ENCODE results near the gene GRB7. TPM values are rescaled to one million over a fixed set of nuclear protein-coding genes. Genes with fewer than 3 reads are reported as not detected.
"Not testable (repeated sequence)": the region's sequence is repeated elsewhere in the genome, so short reads cannot be mapped to it uniquely, and the experiment has no call there.

Gene GRB7
- total and polyA plus RNA-seq, 2 donors (not counting 3 experiments of a cell fraction or from before 2014, with no cell fraction given) = 0.04 TPM; not detected in 1

GRCh38 chr17:39746145-39746461 lies 8.4 kb downstream of the GRB7 start:
- Histone ChIP-seq H3K27ac (ENCODE audit: insufficient read depth, low read depth, low read length) (no peak overlapping the region), H3K9me1 (replicated peaks; ENCODE audit: control insufficient read depth, extremely low read depth, insufficient read depth, low read length) (no peaks in the 10 kb centered on the region), H2AFZ (ENCODE audit: low read depth, low read length) (no peak overlapping the region), H3K4me1 (ENCODE audit: control insufficient read depth, extremely low read depth, insufficient read depth, low read length) (peaks cover 7% of the 10 kb centered on the region), H3K27me3 (ENCODE audit: control insufficient read depth in 2 of 2, insufficient read depth in 2 of 2, low read length in 2 of 2) (peaks cover 0 to 10% of the 10 kb centered on the region in 2 experiments), H3K4me3 (replicated peaks in 1 of 3; ENCODE audit: insufficient read depth in 1 of 3, low read depth in 1 of 3, low read length in 3 of 3) (no peak overlapping the region), H3K36me3 (ENCODE audit: control insufficient read depth in 2 of 2, extremely low read depth in 1 of 2, insufficient read depth in 2 of 2, low read length in 2 of 2) (no peaks in the 10 kb centered on the region), H4K20me1 (replicated peaks; ENCODE audit: control insufficient read depth, extremely low read depth, insufficient read depth, low read length) (no peaks in the 10 kb centered on the region), H3K9ac (replicated peaks; ENCODE audit: extremely low read depth, insufficient read depth, low read length) (no peak overlapping the region), H3K9me3 (replicated peaks; ENCODE audit: control insufficient read depth, insufficient read depth, low read length) (no peaks in the 10 kb centered on the region), H3K4me2 (ENCODE audit: insufficient read depth, low read length) (no peak overlapping the region), H3K79me2 (ENCODE audit: control insufficient read depth, insufficient read depth, low read length) (no peaks in the 10 kb centered on the region)
- no TSS peak for BruUV-seq (replicated peaks)
- DNase-seq (ENCODE audit: low read depth, low spot score) (no peak), FAIRE-seq (no peak)
- intact Hi-C loops (cut with micrococcal nuclease) = no loop called here
- TF ChIP-seq GATA2 (IDR thresholded peaks at IDR 0.05; ENCODE audit: insufficient read depth, insufficient read length, low read depth, low read length) (no peak), POLR2A (IDR thresholded peaks at IDR 0.05; ENCODE audit: low read depth, low read length) (no peak), FOS (IDR thresholded peaks at IDR 0.05; ENCODE audit: borderline replicate concordance, insufficient read depth, low read length) (no peak)
- ChIA-PET CTCF (interaction anchor here (1.5 kb wide), 1 partner anchor 124 kb away, joined by 3 read pairs; no protein-coding TSS in a partner anchor), POLR2A (no interaction called here)
- dilution Hi-C loops (cut with MboI; ENCODE audit: extremely low pct_ligation_motif_present, low sequenced_read_pairs) = loop anchor here (10.0 kb wide), 1 partner anchor 111 kb away; the partner anchor contains the start of gene STARD3

- intact Hi-C loops (cut with micrococcal nuclease) = no loop called here
- no TSS peak for BruUV-seq (replicated peaks)
- Histone ChIP-seq H3K27ac (ENCODE audit: insufficient read depth, low read depth, low read length) (no peak overlapping the region), H4K20me1 (replicated peaks; ENCODE audit: control insufficient read depth, extremely low read depth, insufficient read depth, low read length) (no peaks in the 10 kb centered on the region), H3K36me3 (ENCODE audit: control insufficient read depth in 2 of 2, extremely low read depth in 1 of 2, insufficient read depth in 2 of 2, low read length in 2 of 2) (no peaks in the 10 kb centered on the region), H3K4me1 (ENCODE audit: control insufficient read depth, extremely low read depth, insufficient read depth, low read length) (peaks cover 4% of the 10 kb centered on the region), H3K9me3 (replicated peaks; ENCODE audit: control insufficient read depth, insufficient read depth, low read length) (no peaks in the 10 kb centered on the region), H3K9ac (replicated peaks; ENCODE audit: extremely low read depth, insufficient read depth, low read length) (no peak overlapping the region), H3K4me3 (replicated peaks in 1 of 3; ENCODE audit: insufficient read depth in 1 of 3, low read depth in 1 of 3, low read length in 3 of 3) (no peak overlapping the region), H3K27me3 (ENCODE audit: control insufficient read depth in 2 of 2, insufficient read depth in 2 of 2, low read length in 2 of 2) (peaks cover 0 to 6% of the 10 kb centered on the region in 2 experiments), H3K4me2 (ENCODE audit: insufficient read depth, low read length) (no peak overlapping the region), H2AFZ (ENCODE audit: low read depth, low read length) (no peak overlapping the region), H3K9me1 (replicated peaks; ENCODE audit: control insufficient read depth, extremely low read depth, insufficient read depth, low read length) (no peaks in the 10 kb centered on the region), H3K79me2 (ENCODE audit: control insufficient read depth, insufficient read depth, low read length) (no peaks in the 10 kb centered on the region)
- FAIRE-seq = no peak
- DNase-seq (ENCODE audit: low read depth, low spot score) = no peak
- CTCF ChIA-PET = interaction anchor here (1.1 to 1.7 kb wide), 4 partner anchors 15 to 126 kb away, joined by 3 to 4 read pairs (median 3); partner anchors contain the start of gene MIEN1
- TF ChIP-seq GATA2 (IDR thresholded peaks at IDR 0.05; ENCODE audit: insufficient read depth, insufficient read length, low read depth, low read length) (no peak), POLR2A (IDR thresholded peaks at IDR 0.05; ENCODE audit: low read depth, low read length) (no peak), MYC (IDR thresholded peaks at IDR 0.05; ENCODE audit: low read depth, low read length) (no peak)
- dilution Hi-C loops (cut with MboI; ENCODE audit: extremely low pct_ligation_motif_present, low sequenced_read_pairs) = loop anchor here (10.0 kb wide), 1 partner anchor 113 kb away; the partner anchor contains the start of gene STARD3
- POLR2A ChIA-PET = no interaction called here
Observed at GRCh38 chr17:39747745-39748144, 10.0 kb downstream of the GRB7 start.

- H3K36me3 ChIP-seq (ENCODE audit: control insufficient read depth in 2 of 2, extremely low read depth in 1 of 2, insufficient read depth in 2 of 2, low read length in 2 of 2); FAIRE-seq; H3K4me1 ChIP-seq (ENCODE audit: control insufficient read depth, extremely low read depth, insufficient read depth, low read length); H3K9me3 ChIP-seq (replicated peaks; ENCODE audit: control insufficient read depth, insufficient read depth, low read length); H3K27ac ChIP-seq (ENCODE audit: insufficient read depth, low read depth, low read length); H4K20me1 ChIP-seq (replicated peaks; ENCODE audit: control insufficient read depth, extremely low read depth, insufficient read depth, low read length); POLR2A ChIA-PET; DNase-seq (ENCODE audit: low read depth, low spot score); H3K9me1 ChIP-seq (replicated peaks; ENCODE audit: control insufficient read depth, extremely low read depth, insufficient read depth, low read length); H2AFZ ChIP-seq (ENCODE audit: low read depth, low read length); intact Hi-C loops (cut with micrococcal nuclease); H3K9ac ChIP-seq (replicated peaks; ENCODE audit: extremely low read depth, insufficient read depth, low read length); H3K4me3 ChIP-seq (replicated peaks in 1 of 3; ENCODE audit: insufficient read depth in 1 of 3, low read depth in 1 of 3, low read length in 3 of 3); BruUV-seq (replicated peaks); H3K4me2 ChIP-seq (ENCODE audit: insufficient read depth, low read length); H3K79me2 ChIP-seq (ENCODE audit: control insufficient read depth, insufficient read depth, low read length); H3K27me3 ChIP-seq (ENCODE audit: control insufficient read depth in 2 of 2, insufficient read depth in 2 of 2, low read length in 2 of 2): not testable (repeated sequence)
- CTCF ChIA-PET = interaction anchor here (1.0 to 1.8 kb wide), 4 partner anchors 16 to 127 kb away, joined by 3 to 4 read pairs (median 4); partner anchors contain the start of gene MIEN1
- dilution Hi-C loops (cut with MboI; ENCODE audit: extremely low pct_ligation_motif_present, low sequenced_read_pairs) = loop anchor here (10.0 kb wide), 1 partner anchor 114 kb away; the partner anchor contains the start of gene STARD3
Observed at GRCh38 chr17:39748444-39749034, 10.8 kb downstream of the GRB7 start.

All from endothelial cell of umbilical vein (primary cell).